Transverse colon (tissue), 4 donors: Measurements from ENCODE around the gene NECTIN2. TPM values are rescaled to one million over a fixed set of nuclear protein-coding genes. Genes with fewer than 3 reads are reported as not detected.

ENCODE experiments used
- DNase-seq: peaks from one replicate; pipeline ENCODE4 v3.0.0-alpha.2; 2019
- H3K27ac ChIP-seq, 4 donors: fragments of 200-600 bp; sonication (generic); 2 replicates each; pipeline ENCODE4 v1.5.1; 2016 to 2018; ENCODE audit warnings: inconsistent platforms in 4 of 4
- H3K27me3 ChIP-seq: fragments of 200-600 bp; sonication (generic); 2 replicates; pipeline ENCODE4 v1.5.1; 2017; ENCODE audit warnings: inconsistent platforms
- H3K36me3 ChIP-seq, 4 donors: fragments of 200-600 bp; sonication (generic); 2 replicates each; pipeline ENCODE4 v1.5.1; 2017 to 2019; ENCODE audit warnings: inconsistent platforms in 4 of 4
- H3K4me1 ChIP-seq, 4 donors: fragments of 200-600 bp; sonication (generic); 2 replicates each; pipeline ENCODE4 v1.5.1; 2017 to 2020; ENCODE audit warnings: inconsistent platforms in 4 of 4
- H3K4me3 ChIP-seq, 4 donors: fragments of 200-600 bp; sonication (generic); 1 replicate in 1 of 4; 2 replicates in 3 of 4; pipeline versions ENCODE4 v1.5.1 to v1.6.1; 2017 to 2019; ENCODE audit warnings: inconsistent platforms in 4 of 4
- H3K9me3 ChIP-seq, 2 donors: fragments of 200-600 bp; sonication (generic); 2 replicates each; pipeline ENCODE4 v1.5.1; 2017 to 2019; ENCODE audit warnings: inconsistent platforms in 2 of 2
- CTCF ChIP-seq, 5 experiments: fragments of 200-600 bp in 3 of 5; fragments of 450-650 bp in 2 of 5; sonication (generic) in 3 of 5; IDR thresholded peaks; 1 replicate in 2 of 5; 2 replicates in 3 of 5; pipeline ENCODE4 v1.5.1; 2016 to 2017; ENCODE audit warnings: antibody characterized with exemption in 5 of 5, inconsistent platforms in 3 of 5, mild to moderate bottlenecking in 2 of 5, moderate library complexity in 1 of 5
- EP300 ChIP-seq: sonication (generic); formaldehyde crosslinking; IDR thresholded peaks from one replicate; pipeline ENCODE4 v1.6.1; 2017; ENCODE audit warnings: antibody characterized with exemption, low read depth
- POLR2A ChIP-seq: fragments of 450-650 bp; IDR thresholded peaks from one replicate; pipeline ENCODE4 v1.6.1; 2016; ENCODE audit warnings: antibody characterized with exemption, mild to moderate bottlenecking, moderate library complexity
- POLR2AphosphoS5 ChIP-seq, 3 donors: sonication (generic); formaldehyde crosslinking; IDR thresholded peaks; one replicate each; pipeline ENCODE4 v1.6.1; 2016; ENCODE audit warnings: antibody characterized with exemption in 3 of 3
- WGBS, 2 donors: methylation state at CpG; one replicate each; pipeline ENCODE4 v1.1.5; 2018; ENCODE audit warnings: low coverage in 1 of 2; 5-methylcytosine and 5-hydroxymethylcytosine counted together
- in situ Hi-C, 4 donors: fragments of 200-750 bp; cut with MboI; loops; one replicate each; pipeline versions ENCODE4 v1.15.0 to v1.15.1; 2017; ENCODE audit warnings: low sequenced_read_pairs in 3 of 4, low pct_ligation_motif_present in 1 of 4, low pct_unique_long_range_greater_than_20kb in 1 of 4
- intact Hi-C: fragments of 100-400 bp; cut with DNase I; formaldehyde crosslinking; loops from one replicate; pipeline ENCODE4 v1.15.1; 2023; ENCODE audit warnings: low total_unique reads
- total RNA-seq, 4 donors: library from RNA; depleted of rRNA; stranded (reverse); fragments of >200 nt; gene quantifications; one replicate each; pipeline ENCODE4 v1.1.0, GENCODE V29; 2016

NECTIN2 gene
- total RNA-seq, 4 donors from 2014 or later = 93.7 to 147 (median 125) TPM

- DNase-seq = no peak
- 56 to 60% methylated on average over 2 to 12 of the region's 12 CpGs for WGBS, 2 donors
- Histone ChIP-seq H3K4me3 (no peak overlapping the region), H3K4me1 (peaks cover 0 to 27% (median 14%) of the 10 kb centered on the region in 4 donors), H3K9me3 (no peaks in the 10 kb centered on the region), H3K36me3 (peaks cover 0 to 21% (median 6%) of the 10 kb centered on the region in 4 donors), H3K27me3 (peaks cover 30% of the 10 kb centered on the region), H3K27ac (no peak overlapping the region)
- intact Hi-C loops (no loop called here), in situ Hi-C loops (loop anchor here in 1 of 4 donors (5.0 kb wide), 1 partner anchor 48 kb away; no protein-coding TSS in a partner anchor)
- TF ChIP-seq POLR2A (no peak), EP300 (no peak)
These were observed 58.4 kb downstream of the NECTIN2 start for GRCh38 chr19:44904426-44904994.

- peak within 1 kb of the TSS in 3 of 4 donors; percentile 18 to 51 (median 23) for H3K27ac ChIP-seq
- peak within 1 kb of the TSS in 2 of 4 donors; percentile 19 to 29 for H3K4me3 ChIP-seq
- intact Hi-C loops (loop anchor here (5.0 kb wide), 1 partner anchor 37 kb away; the partner anchor contains the start of gene APOC4), in situ Hi-C loops (no loop called here)
- no peaks in the 10 kb centered on the region for H3K9me3 ChIP-seq
- H3K4me1 ChIP-seq = peaks cover 0 to 27% (median 14%) of the 10 kb centered on the region in 4 donors
- H3K36me3 ChIP-seq = peaks cover 0 to 13% (median 6%) of the 10 kb centered on the region in 4 donors
- 3% methylated on average over 19 of the region's 20 CpGs; no CpG with 5 or more reads in 1 of the 2 donors for WGBS, 2 donors
- TF ChIP-seq CTCF (IDR thresholded peaks at IDR 0.05) = no peak
- peak in 1 of 3 donors; percentile 47 for TF ChIP-seq POLR2AphosphoS5 (IDR thresholded peaks at IDR 0.05)
- no peak for TF ChIP-seq EP300
- peak; percentile 50 for TF ChIP-seq POLR2A
- peaks cover 30% of the 10 kb centered on the region for H3K27me3 ChIP-seq
- peak; percentile 33 for DNase-seq
These were observed 59.5 kb downstream of the NECTIN2 start, which contains the start of gene APOE for GRCh38 chr19:44905437-44906160. APOE (plus strand) TSS chr19:44905796; CDS start chr19:44906625, 829 bp downstream.

- Histone ChIP-seq H3K4me3 (no peak overlapping the region), H3K4me1 (peaks cover 0 to 34% (median 18%) of the 10 kb centered on the region in 4 donors), H3K9me3 (no peaks in the 10 kb centered on the region), H3K36me3 (peaks cover 0 to 6% (median 2%) of the 10 kb centered on the region in 4 donors), H3K27ac (no peak overlapping the region), H3K27me3 (peaks cover 30% of the 10 kb centered on the region)
- WGBS, 2 donors = 86% methylated on average over 12 of the region's 12 CpGs; no CpG with 5 or more reads in 1 of the 2 donors
- no peak for DNase-seq
- intact Hi-C loops (loop anchor here (5.0 kb wide), 1 partner anchor 35 kb away; the partner anchor contains the start of gene APOC4), in situ Hi-C loops (no loop called here)
- TF ChIP-seq CTCF (IDR thresholded peaks at IDR 0.05) (no peak), EP300 (no peak), POLR2AphosphoS5 (IDR thresholded peaks at IDR 0.05) (no peak), POLR2A (no peak)
These were observed 61.5 kb downstream of the NECTIN2 start for GRCh38 chr19:44907613-44908012.

GRCh38 chr19:44908074-44908835 is 62.2 kb downstream of the NECTIN2 start:
- H3K36me3 ChIP-seq = no peaks in the 10 kb centered on the region
- H3K4me1 ChIP-seq = peaks cover 0 to 36% (median 18%) of the 10 kb centered on the region in 4 donors
- TF ChIP-seq EP300 (no peak), CTCF (IDR thresholded peaks at IDR 0.05) (no peak), POLR2AphosphoS5 (IDR thresholded peaks at IDR 0.05) (no peak), POLR2A (no peak)
- no peak for DNase-seq
- H3K9me3 ChIP-seq = no peaks in the 10 kb centered on the region
- H3K27me3 ChIP-seq = peaks cover 30% of the 10 kb centered on the region
- H3K4me3 ChIP-seq = no peak overlapping the region
- WGBS, 2 donors = 85 to 93% methylated on average over 5 to 35 of the region's 46 CpGs
- in situ Hi-C loops = no loop called here
- intact Hi-C loops = loop anchor here (5.0 kb wide), 1 partner anchor 34 kb away; the partner anchor contains the start of gene APOC4
- H3K27ac ChIP-seq = no peak overlapping the region
